ENCODE measurements around the gene TRIM26.

The TRIM26 gene

DNA sequence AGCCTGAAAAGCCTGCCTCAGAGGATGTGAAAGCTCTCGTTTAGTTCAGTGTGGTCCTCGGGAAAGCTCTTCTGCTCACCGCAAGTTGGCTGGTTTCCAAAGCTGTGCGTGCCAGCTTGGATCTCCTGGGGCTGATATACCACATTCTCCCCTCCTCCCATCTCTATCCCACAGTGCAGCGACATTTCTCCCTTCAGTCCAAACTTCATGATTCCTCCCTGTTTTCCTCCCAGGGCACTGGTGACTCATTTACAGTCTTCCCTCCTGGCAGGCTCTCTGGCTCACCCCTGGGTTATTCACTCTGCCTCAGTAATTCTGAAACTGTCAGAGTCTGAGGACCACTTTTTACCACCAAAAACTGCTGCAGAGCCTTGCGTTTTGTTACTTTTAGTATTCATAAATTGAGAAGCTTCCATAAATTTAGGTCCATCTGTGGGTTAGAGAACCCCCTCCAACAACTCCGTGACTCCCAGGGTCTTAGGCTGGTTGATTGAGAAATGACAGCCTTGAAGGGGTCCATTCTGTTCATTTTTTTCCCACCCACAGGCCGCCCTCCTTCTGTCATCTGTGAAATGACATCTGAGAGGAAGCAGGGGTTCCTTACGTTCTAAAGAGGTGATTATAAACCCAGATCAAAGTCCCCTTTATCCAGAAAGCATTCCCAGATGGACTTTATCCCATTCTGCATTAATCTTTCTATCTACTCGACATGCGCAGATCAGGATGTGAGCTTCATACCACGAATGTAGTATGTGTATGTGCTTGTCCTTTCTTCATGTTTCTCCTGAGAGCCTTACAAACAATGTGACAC is 58.3 kb downstream of the TRIM26 start:
- Histone ChIP-seq H3K27me3 (ENCODE audit: control insufficient read depth, insufficient read depth, low read length, poor library complexity, severe bottlenecking) (no peaks in the 10 kb centered on the region), H3K9me3 (ENCODE audit: control insufficient read depth, low read length) (no peaks in the 10 kb centered on the region), H3K4me3 (ENCODE audit: insufficient read depth, low read depth, low read length) (no peak overlapping the region), H3K36me3 (ENCODE audit: control insufficient read depth, insufficient read depth, low read length) (no peaks in the 10 kb centered on the region), H3K4me1 (ENCODE audit: control insufficient read depth, insufficient read depth, low read length) (no peaks in the 10 kb centered on the region), H3K27ac (ENCODE audit: insufficient read depth, low read depth, low read length, poor library complexity, severe bottlenecking) (no peak overlapping the region)
- 84 to 87% methylated on average over 10 to 12 of the region's 12 CpGs for WGBS, 2 experiments

DNA sequence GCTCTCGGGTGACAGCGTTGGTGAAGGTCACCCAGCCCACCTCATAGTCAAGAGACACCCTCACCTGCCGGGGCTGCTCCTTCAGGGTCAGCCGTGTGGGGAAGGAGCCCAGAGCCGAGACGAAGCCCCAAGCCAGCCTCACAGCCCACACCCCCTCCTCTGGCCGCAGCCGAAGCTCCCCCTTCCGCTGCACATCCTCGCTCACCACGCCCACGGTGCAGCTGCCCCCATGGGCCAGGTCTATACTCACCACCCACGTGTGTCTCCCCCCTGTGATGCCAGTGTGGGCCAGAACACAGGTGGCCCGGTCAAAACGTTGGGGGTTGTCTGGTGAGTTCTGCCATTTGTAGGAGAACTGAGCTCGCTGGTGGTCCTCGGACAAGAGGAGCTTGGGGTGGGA is 59.1 kb downstream of the TRIM26 start:
- H3K27ac ChIP-seq (ENCODE audit: insufficient read depth, low read depth, low read length, poor library complexity, severe bottlenecking), result no peak overlapping the region
- no peaks in the 10 kb centered on the region for H3K36me3 ChIP-seq (ENCODE audit: control insufficient read depth, insufficient read depth, low read length)
- H3K4me3 ChIP-seq (ENCODE audit: insufficient read depth, low read depth, low read length), result no peak overlapping the region
- WGBS, 2 experiments, result 90 to 91% methylated on average over 17 of the region's 17 CpGs
- no peaks in the 10 kb centered on the region for H3K9me3 ChIP-seq (ENCODE audit: control insufficient read depth, low read length)
- H3K27me3 ChIP-seq (ENCODE audit: control insufficient read depth, insufficient read depth, low read length, poor library complexity, severe bottlenecking), result no peaks in the 10 kb centered on the region
- no peaks in the 10 kb centered on the region for H3K4me1 ChIP-seq (ENCODE audit: control insufficient read depth, insufficient read depth, low read length)

DNA sequence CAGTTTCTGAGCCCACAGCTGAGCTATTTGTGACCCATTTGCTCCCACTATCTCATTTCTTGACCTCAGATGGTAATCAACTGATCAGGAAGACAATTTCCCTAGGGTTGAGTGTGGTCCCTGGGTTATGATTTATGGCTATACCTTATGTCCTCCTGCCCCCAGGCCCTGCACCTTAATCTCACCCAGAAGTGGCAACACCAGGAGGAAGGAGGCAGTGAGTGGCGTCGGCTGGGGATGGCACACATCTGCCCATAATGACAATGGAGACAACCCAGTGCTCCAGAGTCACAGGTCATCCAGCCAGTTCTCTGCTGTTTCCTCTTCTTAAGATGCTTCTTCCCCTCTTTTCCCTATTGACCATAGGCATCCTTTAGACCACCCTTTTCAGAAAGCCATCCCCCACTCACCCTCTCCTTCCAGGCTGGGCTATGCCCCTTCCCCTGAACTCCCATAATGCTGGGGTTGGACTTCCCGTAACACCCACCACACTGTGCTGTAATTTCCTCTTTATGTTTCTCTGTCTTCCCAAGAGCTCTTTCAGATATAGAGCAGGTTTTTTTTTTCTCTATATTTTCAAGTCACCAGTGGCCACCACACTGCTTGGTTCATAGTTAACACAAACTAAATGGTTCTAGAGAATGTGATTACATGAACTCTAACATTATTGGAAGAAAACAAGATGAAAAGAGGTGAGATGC is 60.1 kb downstream of the TRIM26 start:
- Histone ChIP-seq H3K27me3 (ENCODE audit: control insufficient read depth, insufficient read depth, low read length, poor library complexity, severe bottlenecking) (no peaks in the 10 kb centered on the region), H3K4me1 (ENCODE audit: control insufficient read depth, insufficient read depth, low read length) (no peaks in the 10 kb centered on the region), H3K9me3 (ENCODE audit: control insufficient read depth, low read length) (no peaks in the 10 kb centered on the region), H3K4me3 (ENCODE audit: insufficient read depth, low read depth, low read length) (no peak overlapping the region), H3K27ac (ENCODE audit: insufficient read depth, low read depth, low read length, poor library complexity, severe bottlenecking) (no peak overlapping the region), H3K36me3 (ENCODE audit: control insufficient read depth, insufficient read depth, low read length) (no peaks in the 10 kb centered on the region)
- WGBS, 2 experiments, result 94 to 97% methylated on average over 3 of the region's 3 CpGs

DNA sequence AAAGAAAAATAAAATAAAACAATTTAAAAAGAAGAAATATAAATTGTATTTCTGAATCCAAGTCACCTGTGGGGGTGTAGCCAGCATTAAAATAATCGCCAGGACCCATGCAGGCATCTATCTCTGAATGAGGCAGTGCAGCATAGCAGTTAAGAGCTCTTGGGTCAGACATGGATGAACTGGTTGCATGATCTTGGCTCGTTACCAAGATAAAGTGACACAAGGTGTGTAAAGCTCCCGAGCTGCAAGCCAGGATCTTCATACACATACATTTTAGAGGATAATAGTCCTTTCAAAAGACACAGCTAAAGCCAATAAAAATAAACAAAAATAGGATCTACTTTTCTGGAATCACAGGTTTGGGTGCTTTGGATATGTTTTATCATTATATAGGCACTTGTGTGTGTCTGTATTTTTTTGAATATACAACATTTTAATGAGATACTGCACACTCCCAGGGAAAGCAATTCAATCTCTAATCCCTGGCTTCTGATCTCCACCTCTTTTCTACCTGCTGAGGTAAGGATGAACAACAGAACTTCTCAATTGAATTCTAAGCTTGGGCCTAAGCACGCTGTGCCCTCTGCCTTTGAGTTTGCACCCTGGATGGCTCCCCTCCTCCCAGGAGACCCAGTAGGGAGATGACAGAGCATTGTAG is 61.1 kb downstream of the TRIM26 start:
- Histone ChIP-seq H3K27me3 (ENCODE audit: control insufficient read depth, insufficient read depth, low read length, poor library complexity, severe bottlenecking) (no peaks in the 10 kb centered on the region), H3K9me3 (ENCODE audit: control insufficient read depth, low read length) (no peaks in the 10 kb centered on the region), H3K4me1 (ENCODE audit: control insufficient read depth, insufficient read depth, low read length) (no peaks in the 10 kb centered on the region), H3K27ac (ENCODE audit: insufficient read depth, low read depth, low read length, poor library complexity, severe bottlenecking) (no peak overlapping the region), H3K36me3 (ENCODE audit: control insufficient read depth, insufficient read depth, low read length) (no peaks in the 10 kb centered on the region), H3K4me3 (ENCODE audit: insufficient read depth, low read depth, low read length) (no peak overlapping the region)
- 84 to 90% methylated on average over 4 of the region's 4 CpGs for WGBS, 2 experiments

- H3K4me3 ChIP-seq (ENCODE audit: insufficient read depth, low read depth, low read length), result no peak overlapping the region
- H3K4me1 ChIP-seq (ENCODE audit: control insufficient read depth, insufficient read depth, low read length), result no peaks in the 10 kb centered on the region
- H3K27ac ChIP-seq (ENCODE audit: insufficient read depth, low read depth, low read length, poor library complexity, severe bottlenecking), result no peak overlapping the region
- no peaks in the 10 kb centered on the region for H3K27me3 ChIP-seq (ENCODE audit: control insufficient read depth, insufficient read depth, low read length, poor library complexity, severe bottlenecking)
- 90 to 96% methylated on average over 3 of the region's 3 CpGs for WGBS, 2 experiments
- H3K9me3 ChIP-seq (ENCODE audit: control insufficient read depth, low read length), result no peaks in the 10 kb centered on the region
- no peaks in the 10 kb centered on the region for H3K36me3 ChIP-seq (ENCODE audit: control insufficient read depth, insufficient read depth, low read length)
These were observed 61.6 kb downstream of the TRIM26 start for GRCh38 chr6:30151580-30151979.

DNA sequence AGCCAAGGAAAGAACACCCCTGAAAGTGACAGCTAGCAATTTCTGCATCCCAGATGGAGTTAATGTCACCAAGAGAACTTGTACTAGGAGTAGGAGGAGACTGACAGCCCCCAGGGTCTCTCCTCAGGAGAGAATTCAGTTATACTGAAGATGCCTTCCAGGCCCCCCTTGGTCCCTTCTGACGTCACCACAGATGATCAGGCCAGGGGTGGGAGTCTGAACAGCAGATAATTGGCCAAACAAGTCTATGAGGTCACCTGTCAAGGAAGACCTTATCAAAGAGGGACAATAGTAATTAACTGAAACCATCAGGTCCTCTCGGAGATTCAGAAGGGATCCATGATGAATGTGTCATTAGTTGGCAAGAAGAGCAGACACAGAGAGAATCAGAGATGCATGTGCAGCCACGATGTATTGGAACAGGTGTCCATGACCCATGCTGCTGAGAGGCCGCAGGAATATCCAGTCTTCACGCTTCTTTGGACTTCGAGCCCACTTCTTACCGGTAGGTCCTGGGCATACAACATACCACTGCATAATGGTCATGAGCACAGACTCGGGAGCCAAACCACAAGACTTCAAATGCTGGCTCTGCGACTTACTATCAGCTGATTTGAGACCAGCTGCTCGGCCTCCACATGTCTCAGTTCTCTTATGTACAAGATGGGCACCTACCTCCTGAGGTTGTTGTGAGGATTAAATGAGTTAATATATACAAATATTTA is 62.4 kb downstream of the TRIM26 start:
- 81 to 90% methylated on average over 10 of the region's 10 CpGs for WGBS, 2 experiments
- H3K27me3 ChIP-seq (ENCODE audit: control insufficient read depth, insufficient read depth, low read length, poor library complexity, severe bottlenecking), result no peaks in the 10 kb centered on the region
- no peaks in the 10 kb centered on the region for H3K9me3 ChIP-seq (ENCODE audit: control insufficient read depth, low read length)
- no peaks in the 10 kb centered on the region for H3K36me3 ChIP-seq (ENCODE audit: control insufficient read depth, insufficient read depth, low read length)
- no peaks in the 10 kb centered on the region for H3K4me1 ChIP-seq (ENCODE audit: control insufficient read depth, insufficient read depth, low read length)
- H3K27ac ChIP-seq (ENCODE audit: insufficient read depth, low read depth, low read length, poor library complexity, severe bottlenecking), result no peak overlapping the region
- no peak overlapping the region for H3K4me3 ChIP-seq (ENCODE audit: insufficient read depth, low read depth, low read length)

DNA sequence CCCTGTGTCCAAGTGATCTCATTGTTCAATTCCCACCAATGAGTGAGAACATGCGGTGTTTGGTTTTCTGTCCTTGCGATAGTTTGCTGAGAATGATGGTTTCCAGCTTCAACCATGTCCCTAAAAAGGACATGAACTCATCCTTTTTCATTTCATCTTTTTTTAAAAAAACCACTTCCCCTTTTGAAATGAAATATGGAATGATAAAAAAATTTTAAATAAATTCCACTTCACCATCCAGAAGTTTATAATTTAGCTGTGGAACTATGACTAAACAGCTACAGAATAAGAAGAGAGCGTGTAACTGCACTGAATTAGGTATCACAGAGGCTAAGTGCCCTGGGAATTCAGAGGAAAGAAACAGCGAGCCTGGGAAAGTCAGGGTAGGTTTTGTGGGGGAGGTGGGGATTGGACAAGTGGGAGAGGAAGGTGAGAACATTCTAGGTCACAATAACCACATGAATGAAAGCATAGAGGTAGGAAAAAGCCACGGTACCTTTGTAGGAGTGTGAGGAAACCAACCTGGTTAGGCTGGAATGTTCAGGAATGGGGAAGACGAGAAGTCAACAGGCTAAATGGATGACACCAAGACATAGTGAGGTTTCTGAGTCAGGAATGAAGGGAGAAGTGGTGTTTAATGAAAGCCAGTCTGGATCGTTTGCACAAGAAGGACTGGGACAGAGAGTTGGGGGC is 63.2 kb downstream of the TRIM26 start:
- H3K4me3 ChIP-seq (ENCODE audit: insufficient read depth, low read depth, low read length), result no peak overlapping the region
- no peaks in the 10 kb centered on the region for H3K27me3 ChIP-seq (ENCODE audit: control insufficient read depth, insufficient read depth, low read length, poor library complexity, severe bottlenecking)
- no peak overlapping the region for H3K27ac ChIP-seq (ENCODE audit: insufficient read depth, low read depth, low read length, poor library complexity, severe bottlenecking)
- no peaks in the 10 kb centered on the region for H3K36me3 ChIP-seq (ENCODE audit: control insufficient read depth, insufficient read depth, low read length)
- WGBS, 2 experiments, result 88 to 90% methylated on average over 7 of the region's 7 CpGs
- no peaks in the 10 kb centered on the region for H3K4me1 ChIP-seq (ENCODE audit: control insufficient read depth, insufficient read depth, low read length)
- no peaks in the 10 kb centered on the region for H3K9me3 ChIP-seq (ENCODE audit: control insufficient read depth, low read length)

DNA sequence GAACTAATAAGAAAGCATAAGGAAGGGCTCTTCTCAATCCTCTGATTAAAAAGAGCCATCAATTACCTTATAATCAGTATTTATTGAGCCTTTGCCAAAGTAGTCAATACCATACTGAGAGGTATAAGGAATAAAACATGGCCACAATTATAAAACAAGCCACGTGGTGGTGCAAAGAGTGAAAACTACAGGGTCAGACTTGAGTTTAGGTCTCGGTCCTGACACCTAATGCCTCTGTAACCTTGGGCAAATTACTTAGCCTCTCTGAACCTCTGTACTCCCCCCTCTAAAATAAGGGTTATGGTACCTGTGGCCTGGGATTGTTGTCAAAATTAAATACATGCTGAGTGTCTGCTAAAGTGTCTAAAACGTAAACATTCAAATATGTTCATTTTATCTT is 64.0 kb downstream of the TRIM26 start:
- WGBS, 2 experiments, result 71 to 75% methylated on average over 2 to 3 of the region's 3 CpGs
- no peaks in the 10 kb centered on the region for H3K36me3 ChIP-seq (ENCODE audit: control insufficient read depth, insufficient read depth, low read length)
- no peaks in the 10 kb centered on the region for H3K27me3 ChIP-seq (ENCODE audit: control insufficient read depth, insufficient read depth, low read length, poor library complexity, severe bottlenecking)
- no peaks in the 10 kb centered on the region for H3K9me3 ChIP-seq (ENCODE audit: control insufficient read depth, low read length)
- H3K4me3 ChIP-seq (ENCODE audit: insufficient read depth, low read depth, low read length), result no peak overlapping the region
- H3K27ac ChIP-seq (ENCODE audit: insufficient read depth, low read depth, low read length, poor library complexity, severe bottlenecking), result no peak overlapping the region
- no peaks in the 10 kb centered on the region for H3K4me1 ChIP-seq (ENCODE audit: control insufficient read depth, insufficient read depth, low read length)

GRCh38 chr6:30147096-30147495 is 66.1 kb downstream of the TRIM26 start:
- no peak overlapping the region for H3K4me3 ChIP-seq (ENCODE audit: insufficient read depth, low read depth, low read length)
- 88 to 95% methylated on average over 3 of the region's 3 CpGs for WGBS, 2 experiments
- H3K27me3 ChIP-seq (ENCODE audit: control insufficient read depth, insufficient read depth, low read length, poor library complexity, severe bottlenecking), result no peaks in the 10 kb centered on the region

More at GRCh38 chr6:30147096-30147495, 66.1 kb downstream of the TRIM26 start:
- H3K36me3 ChIP-seq (ENCODE audit: control insufficient read depth, insufficient read depth, low read length), result no peaks in the 10 kb centered on the region
- no peaks in the 10 kb centered on the region for H3K4me1 ChIP-seq (ENCODE audit: control insufficient read depth, insufficient read depth, low read length)
- no peaks in the 10 kb centered on the region for H3K9me3 ChIP-seq (ENCODE audit: control insufficient read depth, low read length)
- H3K27ac ChIP-seq (ENCODE audit: insufficient read depth, low read depth, low read length, poor library complexity, severe bottlenecking), result no peak overlapping the region
